Measurements from ENCODE around the gene NTSR1. TPM values are rescaled to one million over a fixed set of nuclear protein-coding genes. Genes with fewer than 3 reads are reported as not detected.

Gene NTSR1
- total RNA-seq, 2 experiments from 2014 or later, result 0.07 to 0.14 TPM

DNA sequence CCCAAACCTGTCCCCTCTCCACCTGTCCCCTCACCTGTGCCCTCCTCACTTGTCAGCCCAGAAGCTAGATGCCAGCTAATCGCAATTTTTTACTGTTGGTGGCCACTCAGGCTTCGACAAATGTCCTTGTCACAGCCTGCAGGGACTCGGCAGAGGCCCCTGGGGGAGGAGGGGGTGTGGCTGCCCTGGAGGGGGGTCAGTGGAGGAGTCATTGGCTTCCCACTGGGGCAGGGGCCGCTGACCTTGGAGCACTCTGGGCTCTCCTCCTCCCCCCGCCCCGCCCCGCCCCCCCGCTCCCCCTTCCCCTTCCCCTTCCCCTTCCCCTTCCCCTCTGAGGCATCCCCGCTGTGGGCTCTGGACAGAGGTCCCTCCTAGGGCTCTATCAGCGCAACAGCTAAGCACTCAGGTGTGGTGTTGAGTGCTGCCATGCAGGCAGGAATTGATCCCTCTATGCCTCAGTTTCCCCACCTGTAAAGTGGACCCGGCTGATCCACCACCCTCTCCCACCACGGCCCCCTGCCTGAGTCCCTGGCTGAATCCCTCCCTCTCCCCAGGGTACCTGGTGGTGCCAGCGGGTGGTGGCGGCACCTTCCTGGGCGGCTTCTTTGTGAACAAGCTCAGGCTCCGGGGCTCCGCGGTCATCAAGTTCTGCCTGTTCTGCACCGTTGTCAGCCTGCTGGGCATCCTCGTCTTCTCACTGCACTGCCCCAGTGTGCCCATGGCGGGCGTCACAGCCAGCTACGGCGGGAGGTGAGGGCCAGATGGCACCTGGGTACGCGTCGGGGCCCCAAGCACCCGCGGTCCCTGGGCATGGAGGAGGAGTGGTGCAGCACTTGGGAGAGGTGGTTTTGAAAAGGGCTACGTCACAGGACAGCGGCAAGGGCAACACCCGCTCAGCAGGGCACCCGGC lies 42.6 kb upstream of the NTSR1 start:
- ChIA-PET POLR2A (no interaction called here), CTCF (no interaction called here)
- no peak overlapping the region for H3K4me3 Mint-ChIP-seq
- no peaks in the 10 kb centered on the region for H3K9me3 Mint-ChIP-seq (ENCODE audit: low read depth)
- H3K27me3 Mint-ChIP-seq, result no peaks in the 10 kb centered on the region
- H3K4me1 Mint-ChIP-seq, result no peaks in the 10 kb centered on the region
- no peak for ATAC-seq
- H3K27ac Mint-ChIP-seq, result no peak overlapping the region
- peaks cover 17% of the 10 kb centered on the region for H3K36me3 Mint-ChIP-seq (ENCODE audit: low read depth)
- intact Hi-C loops (cut with DNase I, micrococcal nuclease), result no loop called here
- no peak for DNase-seq

DNA sequence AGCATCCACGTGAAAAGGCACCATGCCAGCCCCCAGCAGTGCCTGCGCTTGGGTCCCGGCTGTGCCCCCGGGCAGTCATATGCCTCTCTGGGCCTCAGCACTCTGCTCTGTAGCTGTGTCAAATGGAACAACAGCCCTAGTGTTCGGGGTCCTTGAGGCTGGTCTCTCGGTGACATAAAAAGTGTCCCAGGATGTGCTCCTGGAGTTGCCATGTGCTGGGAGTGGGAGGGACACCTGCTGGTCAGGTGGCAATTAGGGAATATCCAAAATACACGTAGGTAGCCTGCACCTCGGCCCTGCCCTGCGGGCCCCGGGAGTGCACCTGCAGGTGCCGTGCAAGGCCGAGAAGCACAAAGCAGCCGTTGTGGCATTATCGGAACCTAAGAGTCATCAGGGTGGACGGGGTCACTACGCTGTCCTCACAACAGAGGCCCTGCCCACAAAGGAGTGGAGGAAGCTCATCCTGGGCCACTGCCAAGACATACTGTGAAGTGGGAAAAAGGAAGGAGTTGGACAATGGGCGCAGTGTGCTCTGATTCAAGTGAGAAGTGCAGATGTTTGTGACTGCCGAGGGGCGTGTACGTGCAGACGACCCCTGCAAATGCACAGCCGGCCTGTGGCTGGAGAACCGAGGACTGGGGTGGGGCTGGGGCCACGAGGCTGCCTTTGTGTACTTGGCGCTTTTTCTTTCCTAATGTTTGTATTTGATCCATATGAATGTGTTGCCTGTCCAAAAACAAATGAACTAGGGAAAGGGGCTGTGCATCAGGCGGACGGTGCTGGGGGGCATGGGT lies 41.7 kb upstream of the NTSR1 start:
- ChIA-PET POLR2A (no interaction called here), CTCF (no interaction called here)
- H3K36me3 Mint-ChIP-seq (ENCODE audit: low read depth), result peaks cover 19% of the 10 kb centered on the region
- no peaks in the 10 kb centered on the region for H3K9me3 Mint-ChIP-seq (ENCODE audit: low read depth)
- H3K4me3 Mint-ChIP-seq, result no peak overlapping the region
- intact Hi-C loops (cut with DNase I, micrococcal nuclease), result no loop called here
- no peaks in the 10 kb centered on the region for H3K27me3 Mint-ChIP-seq
- H3K27ac Mint-ChIP-seq, result no peak overlapping the region
- no peak for ATAC-seq
- no peaks in the 10 kb centered on the region for H3K4me1 Mint-ChIP-seq
- DNase-seq, result no peak

DNA sequence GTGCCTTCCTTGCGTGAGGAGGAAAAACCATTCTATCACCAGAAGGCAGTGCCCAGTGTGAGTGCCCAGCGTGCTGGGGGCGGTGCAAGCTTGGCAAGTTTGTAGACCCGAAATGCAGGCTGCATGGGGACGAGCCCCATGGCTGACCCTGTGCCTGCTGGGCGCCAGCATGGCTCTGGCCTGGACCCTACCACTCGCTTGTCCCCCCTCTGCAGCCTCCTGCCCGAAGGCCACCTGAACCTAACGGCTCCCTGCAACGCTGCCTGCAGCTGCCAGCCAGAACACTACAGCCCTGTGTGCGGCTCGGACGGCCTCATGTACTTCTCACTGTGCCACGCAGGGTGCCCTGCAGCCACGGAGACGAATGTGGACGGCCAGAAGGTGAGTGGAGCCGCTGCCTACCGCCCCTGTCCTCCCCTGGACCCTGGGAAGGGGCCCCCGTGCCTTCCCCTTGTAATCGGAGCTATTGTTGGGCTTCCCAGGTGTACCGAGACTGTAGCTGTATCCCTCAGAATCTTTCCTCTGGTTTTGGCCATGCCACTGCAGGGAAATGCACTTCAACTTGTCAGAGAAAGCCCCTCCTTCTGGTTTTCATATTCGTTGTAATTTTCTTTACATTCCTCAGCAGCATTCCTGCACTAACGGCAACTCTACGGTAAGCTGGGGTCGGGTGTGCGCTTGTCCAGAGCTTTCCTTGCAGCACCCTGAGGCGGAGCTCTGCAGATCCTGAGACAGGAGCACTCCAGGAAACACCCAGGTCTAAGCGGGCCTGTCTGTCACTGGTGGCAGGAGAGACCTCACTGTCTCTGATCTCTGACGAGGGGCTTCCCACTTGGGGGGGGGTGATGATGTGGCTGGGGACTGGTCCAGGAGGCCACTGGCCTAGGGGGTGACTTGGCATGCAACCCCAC lies 40.9 kb upstream of the NTSR1 start:
- intact Hi-C loops (cut with DNase I, micrococcal nuclease), result loop anchor here (1.0 to 2.0 kb wide), 3 partner anchors 123 to 141 kb away; no protein-coding TSS in a partner anchor
- ChIA-PET POLR2A (no interaction called here), CTCF (interaction anchor here (0.6 to 0.7 kb wide), 2 partner anchors 140 to 208 kb away, joined by 3 read pairs; no protein-coding TSS in a partner anchor)
- no peak overlapping the region for H3K27ac Mint-ChIP-seq
- no peaks in the 10 kb centered on the region for H3K27me3 Mint-ChIP-seq
- H3K4me3 Mint-ChIP-seq, result no peak overlapping the region
- no peaks in the 10 kb centered on the region for H3K4me1 Mint-ChIP-seq
- peaks cover 19% of the 10 kb centered on the region for H3K36me3 Mint-ChIP-seq (ENCODE audit: low read depth)
- no peak for ATAC-seq
- H3K9me3 Mint-ChIP-seq (ENCODE audit: low read depth), result no peaks in the 10 kb centered on the region
- DNase-seq, result no peak

DNA sequence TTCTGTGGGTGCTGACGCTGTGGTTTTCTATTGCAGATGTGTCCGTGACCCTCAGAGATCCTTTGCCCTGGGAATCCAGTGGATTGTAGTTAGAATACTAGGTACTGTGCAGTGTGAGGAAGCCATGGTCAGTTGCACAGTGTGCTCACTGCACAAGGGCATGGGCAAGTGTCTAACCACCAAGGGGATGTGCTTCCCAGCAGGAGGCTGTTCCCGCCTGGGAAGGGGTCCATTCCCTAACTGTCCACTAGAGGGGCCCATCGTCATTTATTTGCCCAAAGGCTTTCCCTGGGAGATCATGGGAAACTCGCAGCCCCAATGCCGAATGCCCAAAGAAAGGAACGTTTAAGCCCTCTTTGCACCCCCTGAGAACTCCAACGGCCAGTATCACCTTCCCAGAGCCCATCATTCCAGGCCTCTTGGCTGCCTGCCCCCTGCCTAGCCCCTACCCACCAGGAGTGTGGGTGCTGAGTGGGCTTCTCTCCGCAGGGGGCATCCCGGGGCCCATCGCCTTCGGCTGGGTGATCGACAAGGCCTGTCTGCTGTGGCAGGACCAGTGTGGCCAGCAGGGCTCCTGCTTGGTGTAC lies 40.1 kb upstream of the NTSR1 start:
- Mint-ChIP-seq H3K4me3 (no peak overlapping the region), H3K9me3 (ENCODE audit: low read depth) (no peaks in the 10 kb centered on the region), H3K36me3 (ENCODE audit: low read depth) (peaks cover 17% of the 10 kb centered on the region), H3K27me3 (no peaks in the 10 kb centered on the region), H3K27ac (no peak overlapping the region), H3K4me1 (no peaks in the 10 kb centered on the region)
- intact Hi-C loops (cut with DNase I, micrococcal nuclease), result loop anchor here (1.0 to 2.0 kb wide), 3 partner anchors 122 to 140 kb away; no protein-coding TSS in a partner anchor
- ATAC-seq (no peak), DNase-seq (peak; percentile 45)
- CTCF ChIA-PET, result interaction anchor here (0.7 kb wide), 1 partner anchor 207 kb away, joined by 3 read pairs; no protein-coding TSS in a partner anchor
- POLR2A ChIA-PET, result no interaction called here

DNA sequence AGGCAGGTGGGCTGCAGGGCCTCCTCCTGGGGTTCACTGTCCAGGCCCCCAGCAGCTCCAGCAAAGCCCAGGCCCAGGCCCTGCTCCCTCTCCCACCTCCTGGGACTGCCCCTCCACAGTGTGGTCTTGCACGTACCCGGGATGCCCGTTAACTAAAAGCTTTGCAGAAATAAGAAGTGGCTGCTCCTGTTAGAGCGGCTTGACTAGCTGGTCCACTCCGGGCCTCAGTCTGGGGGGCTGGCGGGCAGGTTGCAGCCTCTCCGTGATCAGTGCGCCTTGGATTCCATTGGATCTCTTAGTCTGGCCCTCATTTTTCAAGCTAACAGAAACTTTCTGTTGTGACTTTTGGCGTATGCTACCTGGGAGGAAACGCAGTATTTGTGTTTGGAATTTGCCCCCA lies 39.4 kb upstream of the NTSR1 start:
- DNase-seq (no peak), ATAC-seq (no peak)
- ChIA-PET POLR2A (no interaction called here), CTCF (interaction anchor here (1.0 kb wide), 2 partner anchors 13 to 123 kb away, joined by 5 to 6 read pairs; no protein-coding TSS in a partner anchor)
- H3K4me3 Mint-ChIP-seq, result no peak overlapping the region
- no peaks in the 10 kb centered on the region for H3K27me3 Mint-ChIP-seq
- intact Hi-C loops (cut with DNase I, micrococcal nuclease), result loop anchor here in 1 of 2 experiments (2.0 kb wide), 1 partner anchor 122 kb away; no protein-coding TSS in a partner anchor
- no peaks in the 10 kb centered on the region for H3K9me3 Mint-ChIP-seq (ENCODE audit: low read depth)
- peaks cover 17% of the 10 kb centered on the region for H3K36me3 Mint-ChIP-seq (ENCODE audit: low read depth)
- H3K4me1 Mint-ChIP-seq, result no peaks in the 10 kb centered on the region
- H3K27ac Mint-ChIP-seq, result no peak overlapping the region

DNA sequence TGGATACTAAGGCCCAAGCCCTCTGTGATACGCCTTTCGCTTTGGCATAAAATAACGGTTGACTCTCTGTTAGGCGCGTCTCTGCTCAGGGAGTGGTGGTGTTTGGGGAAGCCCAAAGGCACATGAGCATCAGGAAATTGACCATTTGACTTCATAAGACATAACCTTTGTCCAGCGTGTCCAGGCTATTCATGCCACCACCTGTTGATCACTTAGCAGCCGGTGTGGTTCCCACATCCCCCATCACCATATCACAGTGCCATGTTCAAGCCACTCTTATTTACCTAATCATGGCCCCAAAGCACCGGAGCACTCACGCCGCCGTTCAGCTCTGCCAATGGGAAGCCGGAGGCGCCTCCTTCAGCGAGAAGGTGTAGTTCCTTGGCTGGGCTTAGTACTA lies 38.5 kb upstream of the NTSR1 start:
- H3K27ac Mint-ChIP-seq, result no peak overlapping the region
- ChIA-PET POLR2A (no interaction called here), CTCF (interaction anchor here (1.0 kb wide), 2 partner anchors 9 to 14 kb away, joined by 4 to 6 read pairs; no protein-coding TSS in a partner anchor)
- DNase-seq, result no peak
- no peak for ATAC-seq
- H3K27me3 Mint-ChIP-seq, result no peaks in the 10 kb centered on the region
- intact Hi-C loops (cut with DNase I, micrococcal nuclease), result no loop called here
- H3K36me3 Mint-ChIP-seq (ENCODE audit: low read depth), result peaks cover 17% of the 10 kb centered on the region
- H3K4me1 Mint-ChIP-seq, result no peaks in the 10 kb centered on the region
- H3K4me3 Mint-ChIP-seq, result no peak overlapping the region
- no peaks in the 10 kb centered on the region for H3K9me3 Mint-ChIP-seq (ENCODE audit: low read depth)

DNA sequence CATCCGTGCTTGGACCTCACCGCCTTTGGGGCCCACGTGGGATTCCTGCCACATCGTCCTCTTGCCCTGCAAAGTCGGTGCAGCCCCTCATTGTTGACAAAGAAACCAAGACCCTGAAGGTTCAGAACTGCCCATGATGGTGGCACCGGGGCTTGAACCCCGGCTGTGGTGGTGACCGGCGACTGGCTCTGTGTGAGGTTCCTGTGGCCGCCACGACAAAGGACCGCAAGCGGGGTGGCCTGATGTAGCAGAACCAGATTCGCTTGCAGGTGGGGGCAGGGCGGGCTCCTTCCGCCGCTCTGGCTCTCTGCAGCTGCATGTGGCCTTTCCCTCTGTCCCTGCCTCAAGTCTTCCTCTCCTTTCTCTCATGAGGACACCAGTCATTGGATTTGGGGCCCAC lies 37.6 kb upstream of the NTSR1 start:
- ChIA-PET CTCF (interaction anchor here (0.6 kb wide), 1 partner anchor 120 kb away, joined by 4 read pairs; no protein-coding TSS in a partner anchor), POLR2A (no interaction called here)
- H3K27me3 Mint-ChIP-seq, result no peaks in the 10 kb centered on the region
- peaks cover 17% of the 10 kb centered on the region for H3K36me3 Mint-ChIP-seq (ENCODE audit: low read depth)
- no peak overlapping the region for H3K4me3 Mint-ChIP-seq
- H3K9me3 Mint-ChIP-seq (ENCODE audit: low read depth), result no peaks in the 10 kb centered on the region
- no peak overlapping the region for H3K27ac Mint-ChIP-seq
- no peaks in the 10 kb centered on the region for H3K4me1 Mint-ChIP-seq
- DNase-seq, result no peak
- intact Hi-C loops (cut with DNase I, micrococcal nuclease), result no loop called here
- no peak for ATAC-seq

DNA sequence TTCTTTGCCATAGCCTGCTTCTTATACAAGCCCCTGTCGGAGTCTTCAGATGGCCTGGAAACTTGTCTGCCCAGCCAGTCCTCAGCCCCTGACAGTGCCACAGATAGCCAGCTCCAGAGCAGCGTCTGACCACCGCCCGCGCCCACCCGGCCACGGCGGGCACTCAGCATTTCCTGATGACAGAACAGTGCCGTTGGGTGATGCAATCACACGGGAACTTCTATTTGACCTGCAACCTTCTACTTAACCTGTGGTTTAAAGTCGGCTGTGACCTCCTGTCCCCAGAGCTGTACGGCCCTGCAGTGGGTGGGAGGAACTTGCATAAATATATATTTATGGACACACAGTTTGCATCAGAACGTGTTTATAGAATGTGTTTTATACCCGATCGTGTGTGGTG lies 36.9 kb upstream of the NTSR1 start:
- POLR2A ChIA-PET, result no interaction called here
- CTCF ChIA-PET, result interaction anchor here (0.6 kb wide), 1 partner anchor 119 kb away, joined by 4 read pairs; no protein-coding TSS in a partner anchor
- H3K27me3 Mint-ChIP-seq, result no peaks in the 10 kb centered on the region
- intact Hi-C loops (cut with DNase I, micrococcal nuclease), result no loop called here
- H3K36me3 Mint-ChIP-seq (ENCODE audit: low read depth), result peaks cover 17% of the 10 kb centered on the region
- no peak overlapping the region for H3K4me3 Mint-ChIP-seq
- ATAC-seq, result no peak
- no peak overlapping the region for H3K27ac Mint-ChIP-seq
- no peak for DNase-seq
- H3K9me3 Mint-ChIP-seq (ENCODE audit: low read depth), result no peaks in the 10 kb centered on the region
- H3K4me1 Mint-ChIP-seq, result no peaks in the 10 kb centered on the region

DNA sequence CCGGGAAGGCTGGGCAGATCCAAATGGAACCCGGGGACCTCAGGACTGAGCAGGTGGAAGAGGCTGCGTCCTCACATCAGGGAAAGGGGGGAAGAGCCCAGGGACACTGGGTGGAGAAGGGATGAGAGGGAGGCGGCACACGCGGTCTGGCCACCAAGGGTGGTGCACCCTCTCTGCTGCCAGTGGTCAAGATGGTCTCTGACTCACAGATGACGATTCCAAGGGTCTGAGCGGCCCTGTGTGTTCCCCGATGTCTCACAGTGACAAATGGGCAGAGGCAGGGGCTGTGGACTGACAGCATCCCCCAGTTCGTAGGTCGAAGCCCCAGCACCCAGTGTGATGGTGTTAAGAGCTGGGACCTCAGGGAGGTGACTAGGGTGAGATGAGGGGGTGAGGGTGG lies 34.3 kb upstream of the NTSR1 start:
- Mint-ChIP-seq H3K27me3 (no peaks in the 10 kb centered on the region), H3K9me3 (ENCODE audit: low read depth) (no peaks in the 10 kb centered on the region), H3K4me3 (no peak overlapping the region), H3K36me3 (ENCODE audit: low read depth) (peaks cover 9% of the 10 kb centered on the region), H3K27ac (no peak overlapping the region), H3K4me1 (peaks cover 4% of the 10 kb centered on the region)
- ATAC-seq, result no peak
- CTCF ChIA-PET, result interaction anchor here (0.8 to 2.0 kb wide), 3 partner anchors 114 to 132 kb away, joined by 3 to 4 read pairs (median 4); no protein-coding TSS in a partner anchor
- intact Hi-C loops (cut with DNase I, micrococcal nuclease), result no loop called here
- DNase-seq, result no peak
- POLR2A ChIA-PET, result no interaction called here

DNA sequence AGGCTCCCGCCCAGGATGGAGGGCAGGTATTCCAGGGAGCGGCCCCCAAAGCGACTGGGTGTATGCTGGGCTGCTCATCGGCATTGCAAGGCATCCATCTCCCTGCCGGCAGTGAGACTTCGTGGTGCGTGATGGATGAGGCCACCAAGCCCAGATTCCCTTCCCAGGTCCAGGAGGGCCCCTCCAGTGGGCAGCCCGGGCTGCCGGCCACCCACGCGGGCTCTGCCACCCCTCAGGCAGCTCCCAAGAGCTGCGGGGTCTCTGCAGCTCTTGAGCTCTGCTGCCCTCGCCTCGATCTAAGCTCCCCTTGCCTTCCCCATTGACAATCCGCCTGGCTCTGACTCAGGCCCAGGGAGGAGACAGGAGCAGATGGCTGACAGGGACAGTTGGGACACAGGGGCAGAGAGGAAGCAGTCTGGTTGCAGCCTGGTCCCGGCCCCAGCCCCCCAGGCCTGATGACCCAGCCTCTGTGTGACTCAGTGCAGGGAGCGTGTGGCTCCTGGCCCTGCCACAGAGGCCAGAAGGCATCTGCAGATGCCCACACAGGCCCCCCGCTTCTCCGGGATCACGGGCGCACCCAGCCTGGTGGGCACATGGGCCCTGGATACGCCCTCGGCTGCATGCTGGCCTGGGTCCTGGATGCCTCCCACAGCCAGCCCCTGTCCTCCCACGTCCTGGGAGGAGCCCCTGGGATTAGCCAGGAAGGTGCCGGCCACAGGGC lies 33.3 kb upstream of the NTSR1 start:
- Mint-ChIP-seq H3K27me3 (no peaks in the 10 kb centered on the region), H3K4me3 (no peak overlapping the region), H3K36me3 (ENCODE audit: low read depth) (peaks cover 7% of the 10 kb centered on the region), H3K4me1 (peaks cover 4% of the 10 kb centered on the region), H3K9me3 (ENCODE audit: low read depth) (no peaks in the 10 kb centered on the region), H3K27ac (no peak overlapping the region)
- no peak for ATAC-seq
- DNase-seq, result no peak
- ChIA-PET CTCF (interaction anchor here (1.2 to 2.0 kb wide), 2 partner anchors 113 to 116 kb away, joined by 3 to 4 read pairs; no protein-coding TSS in a partner anchor), POLR2A (no interaction called here)
- intact Hi-C loops (cut with DNase I, micrococcal nuclease), result no loop called here

Measured in activated CD4-positive, alpha-beta T cell treated with anti-CD3 and anti-CD28 coated beads for 36 hours (primary cell).